ENCODE results near the gene NANOS2. TPM values are rescaled to one million over a fixed set of nuclear protein-coding genes. Genes with fewer than 3 reads are reported as not detected.

NANOS2 gene
- total and polyA plus RNA-seq, 2 of the 13 experiments (the other 11 are each of a cell fraction or from before 2014, with no cell fraction given): not detected

DNA sequence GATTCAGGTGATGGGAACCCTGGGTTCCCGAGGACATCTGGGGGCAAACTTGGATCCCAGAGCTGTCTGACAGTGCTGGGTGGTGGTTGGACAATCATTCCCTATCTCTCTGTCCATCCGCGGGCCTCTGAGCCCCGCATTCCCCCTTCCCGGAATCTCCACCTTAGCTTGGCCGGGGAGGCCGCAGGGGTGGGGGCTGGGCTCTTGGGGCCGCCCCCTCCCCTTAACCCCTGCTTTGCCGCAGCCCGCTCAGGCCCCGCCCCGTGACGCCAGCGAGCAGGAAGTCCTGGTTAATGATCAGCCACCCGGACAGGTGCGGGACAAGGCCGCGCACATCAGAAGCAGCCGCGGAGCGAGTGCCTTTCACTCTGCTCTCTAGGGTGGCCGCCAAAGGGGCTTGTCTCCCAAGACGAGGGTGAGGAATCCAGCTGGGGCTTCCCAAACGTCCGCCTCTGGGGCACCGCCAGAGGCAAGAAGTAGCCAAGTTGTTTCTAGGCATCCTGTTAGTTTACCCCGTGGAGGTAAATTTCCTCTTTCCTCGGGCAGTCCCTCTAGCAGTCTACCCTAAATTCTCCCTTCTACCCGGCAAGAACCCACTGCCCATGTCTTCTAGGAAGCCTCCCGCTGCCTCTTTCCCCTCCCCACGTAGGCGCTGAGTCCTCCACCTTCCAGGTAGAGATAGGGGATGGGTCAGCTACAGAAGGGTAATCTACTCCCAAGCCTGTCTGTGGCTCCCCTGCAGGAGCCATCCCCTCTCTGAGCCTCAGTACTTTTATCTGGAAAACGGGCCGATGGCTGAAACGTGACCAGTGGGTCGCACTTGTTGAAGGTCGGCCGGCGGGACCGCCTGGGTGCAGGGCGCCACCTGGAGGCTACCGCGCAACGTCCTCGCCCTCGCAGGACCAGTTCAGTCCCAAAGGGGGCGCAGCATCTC, 31.7 kb downstream of the NANOS2 start (continued):
- 0 out of 2 replicates have a peak, but pooled peaks have one; percentile 29 for TF ChIP-seq NRL (CRISPR knock-in tag; IDR thresholded peaks at IDR 0.05; ENCODE audit: borderline replicate concordance)
- no peak for TF ChIP-seq PLRG1 (conservative IDR thresholded peaks at IDR 0.05)
- peak; percentile 99 for TF ChIP-seq ZNF33A (CRISPR knock-in tag; IDR thresholded peaks at IDR 0.05; ENCODE audit: borderline replicate concordance)
- no peak; the same call in 1 of the 2 replicates for TF ChIP-seq KLF15 (CRISPR knock-in tag; IDR thresholded peaks at IDR 0.05; ENCODE audit: borderline replicate concordance)
- TF ChIP-seq ARID2 (CRISPR knock-in tag; IDR thresholded peaks at IDR 0.05; ENCODE audit: borderline replicate concordance): no peak
- TF ChIP-seq, protein P1, sequence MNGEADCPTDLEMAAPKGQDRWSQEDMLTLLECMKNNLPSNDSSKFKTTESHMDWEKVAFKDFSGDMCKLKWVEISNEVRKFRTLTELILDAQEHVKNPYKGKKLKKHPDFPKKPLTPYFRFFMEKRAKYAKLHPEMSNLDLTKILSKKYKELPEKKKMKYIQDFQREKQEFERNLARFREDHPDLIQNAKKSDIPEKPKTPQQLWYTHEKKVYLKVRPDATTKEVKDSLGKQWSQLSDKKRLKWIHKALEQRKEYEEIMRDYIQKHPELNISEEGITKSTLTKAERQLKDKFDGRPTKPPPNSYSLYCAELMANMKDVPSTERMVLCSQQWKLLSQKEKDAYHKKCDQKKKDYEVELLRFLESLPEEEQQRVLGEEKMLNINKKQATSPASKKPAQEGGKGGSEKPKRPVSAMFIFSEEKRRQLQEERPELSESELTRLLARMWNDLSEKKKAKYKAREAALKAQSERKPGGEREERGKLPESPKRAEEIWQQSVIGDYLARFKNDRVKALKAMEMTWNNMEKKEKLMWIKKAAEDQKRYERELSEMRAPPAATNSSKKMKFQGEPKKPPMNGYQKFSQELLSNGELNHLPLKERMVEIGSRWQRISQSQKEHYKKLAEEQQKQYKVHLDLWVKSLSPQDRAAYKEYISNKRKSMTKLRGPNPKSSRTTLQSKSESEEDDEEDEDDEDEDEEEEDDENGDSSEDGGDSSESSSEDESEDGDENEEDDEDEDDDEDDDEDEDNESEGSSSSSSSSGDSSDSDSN (CRISPR knock-in tag; IDR thresholded peaks at IDR 0.05): peak; percentile 75
- no peak for TF ChIP-seq ZNF333 (CRISPR knock-in tag; IDR thresholded peaks at IDR 0.05; ENCODE audit: borderline replicate concordance)
- TF ChIP-seq JDP2 (CRISPR knock-in tag; IDR thresholded peaks at IDR 0.05; ENCODE audit: borderline replicate concordance): no peak; the same call in 1 of the 2 replicates
- TF ChIP-seq ZNF101 (CRISPR knock-in tag; IDR thresholded peaks at IDR 0.05; ENCODE audit: borderline replicate concordance, low read depth): no peak
- TF ChIP-seq ZNF296 (CRISPR knock-in tag; conservative IDR thresholded peaks at IDR 0.05): no peak
- peak; percentile 93 for TF ChIP-seq ZEB1 (IDR thresholded peaks at IDR 0.05; ENCODE audit: insufficient replicate concordance, low read depth)
- no peak for TF ChIP-seq XBP1 (CRISPR knock-in tag; IDR thresholded peaks at IDR 0.05)
- TF ChIP-seq, protein P2, sequence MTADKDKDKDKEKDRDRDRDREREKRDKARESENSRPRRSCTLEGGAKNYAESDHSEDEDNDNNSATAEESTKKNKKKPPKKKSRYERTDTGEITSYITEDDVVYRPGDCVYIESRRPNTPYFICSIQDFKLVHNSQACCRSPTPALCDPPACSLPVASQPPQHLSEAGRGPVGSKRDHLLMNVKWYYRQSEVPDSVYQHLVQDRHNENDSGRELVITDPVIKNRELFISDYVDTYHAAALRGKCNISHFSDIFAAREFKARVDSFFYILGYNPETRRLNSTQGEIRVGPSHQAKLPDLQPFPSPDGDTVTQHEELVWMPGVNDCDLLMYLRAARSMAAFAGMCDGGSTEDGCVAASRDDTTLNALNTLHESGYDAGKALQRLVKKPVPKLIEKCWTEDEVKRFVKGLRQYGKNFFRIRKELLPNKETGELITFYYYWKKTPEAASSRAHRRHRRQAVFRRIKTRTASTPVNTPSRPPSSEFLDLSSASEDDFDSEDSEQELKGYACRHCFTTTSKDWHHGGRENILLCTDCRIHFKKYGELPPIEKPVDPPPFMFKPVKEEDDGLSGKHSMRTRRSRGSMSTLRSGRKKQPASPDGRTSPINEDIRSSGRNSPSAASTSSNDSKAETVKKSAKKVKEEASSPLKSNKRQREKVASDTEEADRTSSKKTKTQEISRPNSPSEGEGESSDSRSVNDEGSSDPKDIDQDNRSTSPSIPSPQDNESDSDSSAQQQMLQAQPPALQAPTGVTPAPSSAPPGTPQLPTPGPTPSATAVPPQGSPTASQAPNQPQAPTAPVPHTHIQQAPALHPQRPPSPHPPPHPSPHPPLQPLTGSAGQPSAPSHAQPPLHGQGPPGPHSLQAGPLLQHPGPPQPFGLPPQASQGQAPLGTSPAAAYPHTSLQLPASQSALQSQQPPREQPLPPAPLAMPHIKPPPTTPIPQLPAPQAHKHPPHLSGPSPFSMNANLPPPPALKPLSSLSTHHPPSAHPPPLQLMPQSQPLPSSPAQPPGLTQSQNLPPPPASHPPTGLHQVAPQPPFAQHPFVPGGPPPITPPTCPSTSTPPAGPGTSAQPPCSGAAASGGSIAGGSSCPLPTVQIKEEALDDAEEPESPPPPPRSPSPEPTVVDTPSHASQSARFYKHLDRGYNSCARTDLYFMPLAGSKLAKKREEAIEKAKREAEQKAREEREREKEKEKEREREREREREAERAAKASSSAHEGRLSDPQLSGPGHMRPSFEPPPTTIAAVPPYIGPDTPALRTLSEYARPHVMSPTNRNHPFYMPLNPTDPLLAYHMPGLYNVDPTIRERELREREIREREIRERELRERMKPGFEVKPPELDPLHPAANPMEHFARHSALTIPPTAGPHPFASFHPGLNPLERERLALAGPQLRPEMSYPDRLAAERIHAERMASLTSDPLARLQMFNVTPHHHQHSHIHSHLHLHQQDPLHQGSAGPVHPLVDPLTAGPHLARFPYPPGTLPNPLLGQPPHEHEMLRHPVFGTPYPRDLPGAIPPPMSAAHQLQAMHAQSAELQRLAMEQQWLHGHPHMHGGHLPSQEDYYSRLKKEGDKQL (CRISPR knock-in tag; IDR thresholded peaks at IDR 0.05; ENCODE audit: low read depth): 0 out of 2 replicates have a peak, but pooled peaks have one; percentile 25
- peak; percentile 84 for TF ChIP-seq ZNF615 (CRISPR knock-in tag; IDR thresholded peaks at IDR 0.05; ENCODE audit: borderline replicate concordance)
- TF ChIP-seq, protein P3, sequence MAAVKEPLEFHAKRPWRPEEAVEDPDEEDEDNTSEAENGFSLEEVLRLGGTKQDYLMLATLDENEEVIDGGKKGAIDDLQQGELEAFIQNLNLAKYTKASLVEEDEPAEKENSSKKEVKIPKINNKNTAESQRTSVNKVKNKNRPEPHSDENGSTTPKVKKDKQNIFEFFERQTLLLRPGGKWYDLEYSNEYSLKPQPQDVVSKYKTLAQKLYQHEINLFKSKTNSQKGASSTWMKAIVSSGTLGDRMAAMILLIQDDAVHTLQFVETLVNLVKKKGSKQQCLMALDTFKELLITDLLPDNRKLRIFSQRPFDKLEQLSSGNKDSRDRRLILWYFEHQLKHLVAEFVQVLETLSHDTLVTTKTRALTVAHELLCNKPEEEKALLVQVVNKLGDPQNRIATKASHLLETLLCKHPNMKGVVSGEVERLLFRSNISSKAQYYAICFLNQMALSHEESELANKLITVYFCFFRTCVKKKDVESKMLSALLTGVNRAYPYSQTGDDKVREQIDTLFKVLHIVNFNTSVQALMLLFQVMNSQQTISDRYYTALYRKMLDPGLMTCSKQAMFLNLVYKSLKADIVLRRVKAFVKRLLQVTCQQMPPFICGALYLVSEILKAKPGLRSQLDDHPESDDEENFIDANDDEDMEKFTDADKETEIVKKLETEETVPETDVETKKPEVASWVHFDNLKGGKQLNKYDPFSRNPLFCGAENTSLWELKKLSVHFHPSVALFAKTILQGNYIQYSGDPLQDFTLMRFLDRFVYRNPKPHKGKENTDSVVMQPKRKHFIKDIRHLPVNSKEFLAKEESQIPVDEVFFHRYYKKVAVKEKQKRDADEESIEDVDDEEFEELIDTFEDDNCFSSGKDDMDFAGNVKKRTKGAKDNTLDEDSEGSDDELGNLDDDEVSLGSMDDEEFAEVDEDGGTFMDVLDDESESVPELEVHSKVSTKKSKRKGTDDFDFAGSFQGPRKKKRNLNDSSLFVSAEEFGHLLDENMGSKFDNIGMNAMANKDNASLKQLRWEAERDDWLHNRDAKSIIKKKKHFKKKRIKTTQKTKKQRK (IDR thresholded peaks at IDR 0.05; ENCODE audit: low read length): no peak
- TF ChIP-seq POLR2G (IDR thresholded peaks at IDR 0.05; ENCODE audit: low read depth, low read length): peak; percentile 94

All from HepG2 (cell line).